HepG2 (cell line): Measurements from ENCODE around the gene IL32. TPM values are rescaled to one million over a fixed set of nuclear protein-coding genes. Genes with fewer than 3 reads are reported as not detected.

Experiments
- ATAC-seq: fragments of 200-7000 bp; cut with Tn5 transposase; 3 replicates; pipeline ENCODE4 v1.9.1; 2020; ENCODE audit warnings: mild to moderate bottlenecking, moderate library complexity
- BruUV-seq: library from RNA; stranded (reverse); fragments of 400-500 nt; replicated peaks from 2 replicates; lab custom pipeline; 2021; lab: Mats Ljungman, UMichigan
- CTCF ChIA-PET: fragments of 300-600 bp; formaldehyde crosslinking; extraction: SDS; loops from one replicate; lab custom pipeline; 2021; ENCODE audit warnings: low total read pairs, inconsistent platforms, low intra/inter-chr PET ratio; lab: Yijun Ruan, JAX
- POLR2A ChIA-PET: fragments of 350-600 bp; sonication (Branson Sonifier 250); formaldehyde crosslinking; loops from one replicate; lab custom pipeline; 2020; ENCODE audit warnings: antibody characterized with exemption, inconsistent platforms; lab: Yijun Ruan, JAX
- DNase-seq: peaks from one replicate; pipeline ENCODE4 v3.0.0-alpha.2; 2015; ENCODE audit warnings: low spot score
- FAIRE-seq: peaks from 3 replicates; lab custom pipeline; 2011; peaks lifted over from hg19 to GRCh38; lab: Jason Lieb, UNC
- H2AFZ ChIP-seq: one replicate; pipeline ENCODE4 v1.6.1; 2011; ENCODE audit warnings: low read length, inconsistent platforms
- H3K27ac ChIP-seq: fragments of 300-600 bp; 3 replicates; pipeline ENCODE4 v1.8.0; 2011; ENCODE audit warnings: mixed run types, mild to moderate bottlenecking, mixed read lengths, low read length, inconsistent platforms; ENCODE audit not compliant: insufficient read depth; ENCODE audit errors: extremely low read length
- H3K27me3 ChIP-seq, 2 experiments: fragments of 200-600 bp in 1 of 2; 2 replicates in 1 of 2; 3 replicates in 1 of 2; pipeline versions ENCODE4 v1.6.0 to v1.8.0; 2011; ENCODE audit warnings: low read length in 2 of 2, mild to moderate bottlenecking in 2 of 2, moderate library complexity in 2 of 2, inconsistent platforms in 1 of 2; ENCODE audit not compliant: insufficient read depth in 2 of 2, control insufficient read depth in 1 of 2
- H3K36me3 ChIP-seq, 2 experiments: fragments of 200-600 bp in 1 of 2; replicated peaks in 1 of 2; 2 replicates in 1 of 2; 3 replicates in 1 of 2; pipeline versions ENCODE4 v1.5.1 to v1.8.0; 2011; ENCODE audit warnings: low read length in 2 of 2, inconsistent platforms in 1 of 2; ENCODE audit not compliant: insufficient read depth in 2 of 2, control insufficient read depth in 1 of 2
- H3K4me1 ChIP-seq: 2 replicates; pipeline ENCODE4 v1.5.1; 2012; ENCODE audit warnings: low read length, inconsistent platforms; ENCODE audit not compliant: insufficient read depth
- H3K4me2 ChIP-seq: 2 replicates; pipeline ENCODE4 v1.6.0; 2011; ENCODE audit warnings: low read depth, low read length, inconsistent platforms
- H3K4me3 ChIP-seq, 3 experiments: fragments of 200-600 bp in 1 of 3; sonication (generic), shearing (Covaris generic) in 1 of 3; replicated peaks in 1 of 3; 2 replicates each; pipeline ENCODE4 v1.5.1; 2011 to 2016; ENCODE audit warnings: low read length in 3 of 3, inconsistent platforms in 2 of 3, low read depth in 2 of 3, mild to moderate bottlenecking in 2 of 3, control low read depth in 1 of 3, mixed read lengths in 1 of 3; ENCODE audit not compliant: insufficient read depth in 1 of 3
- H3K79me2 ChIP-seq: one replicate; pipeline ENCODE4 v1.6.1; 2011; ENCODE audit warnings: low read length, inconsistent platforms; ENCODE audit not compliant: insufficient read depth
- H3K9ac ChIP-seq: 2 replicates; pipeline ENCODE4 v1.6.0; 2011; ENCODE audit warnings: mild to moderate bottlenecking, low read depth, low read length, inconsistent platforms; ENCODE audit not compliant: insufficient read depth
- H3K9me3 ChIP-seq: 2 replicates; pipeline ENCODE4 v1.5.1; 2012; ENCODE audit warnings: mild to moderate bottlenecking, low read length
- H4K20me1 ChIP-seq: 2 replicates; pipeline ENCODE4 v1.6.0; 2011; ENCODE audit warnings: inconsistent platforms, mild to moderate bottlenecking, low read length, moderate library complexity; ENCODE audit not compliant: insufficient read depth
- AGO2 ChIP-seq: fragments of 200-400 bp; formaldehyde crosslinking; optimal IDR thresholded peaks from 2 replicates; pipeline ENCODE3; 2017; ENCODE audit warnings: mild to moderate bottlenecking, low read depth, low read length, moderate library complexity
- CREB1 ChIP-seq, 2 experiments: fragments of 450-650 bp in 1 of 2; IDR thresholded peaks; 2 replicates each; pipeline ENCODE4 v1.6.1; 2016 to 2017; ENCODE audit warnings: control low read depth in 1 of 2, mild to moderate bottlenecking in 1 of 2, missing compliant biosample characterization in 1 of 2, missing genetic modification characterization in 1 of 2
- DR1 ChIP-seq: sonication (generic); formaldehyde crosslinking; IDR thresholded peaks from 2 replicates; pipeline ENCODE4 v1.8.0; 2021; ENCODE audit warnings: mild to moderate bottlenecking, missing genetic modification reagents, inconsistent platforms
- EZH2 ChIP-seq: conservative IDR thresholded peaks from 2 replicates; pipeline ENCODE4 v1.6.1; 2012; ENCODE audit warnings: mild to moderate bottlenecking, low read depth, low read length, moderate library complexity
- HNRNPK ChIP-seq: fragments of 200-400 bp; formaldehyde crosslinking; IDR thresholded peaks from 2 replicates; pipeline ENCODE4 v1.6.1; 2018; ENCODE audit warnings: low read length, low read depth, moderate library complexity, mild to moderate bottlenecking; ENCODE audit not compliant: poor library complexity, severe bottlenecking
- MEF2D ChIP-seq: sonication (generic); formaldehyde crosslinking; IDR thresholded peaks from 2 replicates; pipeline ENCODE4 v1.5.1; 2020; ENCODE audit warnings: mild to moderate bottlenecking, missing genetic modification reagents
- RAD21 ChIP-seq: fragments of 450-650 bp; formaldehyde crosslinking; IDR thresholded peaks from 2 replicates; pipeline ENCODE4 v1.5.0; 2020; ENCODE audit warnings: mild to moderate bottlenecking
- RFXANK ChIP-seq: IDR thresholded peaks from 2 replicates; pipeline ENCODE4 v1.6.1; 2016
- SIN3B ChIP-seq: fragments of 150-350 bp; IDR thresholded peaks from 2 replicates; pipeline ENCODE4 v1.6.1; 2014; ENCODE audit warnings: low read length
- TAF1 ChIP-seq: sonication (generic); formaldehyde crosslinking; IDR thresholded peaks from 2 replicates; pipeline ENCODE4 v1.4.0; 2020; ENCODE audit warnings: missing genetic modification reagents
- TEAD2 ChIP-seq: sonication (generic); formaldehyde crosslinking; IDR thresholded peaks from 2 replicates; pipeline ENCODE4 v1.9.0; 2021; ENCODE audit warnings: missing genetic modification reagents
- TGIF2 ChIP-seq: IDR thresholded peaks from 2 replicates; pipeline ENCODE4 v1.6.1; 2016; ENCODE audit warnings: control low read depth, missing compliant biosample characterization
- ZNF263 ChIP-seq: sonication (generic); formaldehyde crosslinking; IDR thresholded peaks from 2 replicates; pipeline ENCODE4 v1.4.0; 2020; ENCODE audit warnings: missing genetic modification reagents
- ZNF7 ChIP-seq: IDR thresholded peaks from 2 replicates; pipeline ENCODE4 v1.6.1; 2016; ENCODE audit warnings: missing biosample characterization, missing genetic modification reagents
- ZNF777 ChIP-seq: sonication (generic); formaldehyde crosslinking; IDR thresholded peaks from 2 replicates; pipeline ENCODE4 v1.4.0; 2020; ENCODE audit warnings: missing genetic modification reagents
- ZNF788 ChIP-seq: sonication (generic); formaldehyde crosslinking; IDR thresholded peaks from 2 replicates; pipeline ENCODE4 v1.5.0; 2020; ENCODE audit warnings: mild to moderate bottlenecking, missing genetic modification reagents, borderline replicate concordance
- WGBS: methylation state at CpG from one replicate; pipeline ENCODE4 v1.1.6; 2017; ENCODE audit warnings: low lambda C conversion rate; 5-methylcytosine and 5-hydroxymethylcytosine counted together
- in situ Hi-C: cut with HindIII; loops from 2 replicates; pipeline ENCODE4 v1.10.0; 2017; ENCODE audit warnings: low pct_unique_long_range_greater_than_20kb; ENCODE audit not compliant: extremely low pct_ligation_motif_present
- intact Hi-C: fragments of 100-400 bp; cut with micrococcal nuclease; formaldehyde crosslinking; loops from one replicate; pipeline ENCODE4 v1.10.0; 2022; ENCODE audit not compliant: unreplicated experiment
- polyA plus RNA-seq, 8 experiments: library from polyadenylated mRNA; depleted of rRNA in 3 of 8; stranded (reverse) in 7 of 8; unstranded in 1 of 8; fragments of >200 nt; fragmentation: Illumina TruSeq in 4 of 8; extraction: Trizol in 4 of 8; gene quantifications; 2 replicates each; pipeline versions ENCODE4 v1.2.1 to v1.2.3, GENCODE V29; 2011 to 2016; ENCODE audit warnings: low read depth in 4 of 8, missing spikeins in 1 of 8, mixed read lengths in 1 of 8; ENCODE audit not compliant: insufficient read depth in 1 of 8
- total RNA-seq, 5 experiments: library from RNA; depleted of rRNA; stranded (reverse); fragments of >200 nt; fragmentation: Illumina TruSeq; extraction: Trizol; gene quantifications; 2 replicates each; pipeline ENCODE4 v1.2.3, GENCODE V29; 2016; ENCODE audit warnings: low read depth in 1 of 5
- TF ChIP-seq, protein P1 (sequence below): IDR thresholded peaks from 2 replicates; pipeline ENCODE4 v1.6.1; 2016; ENCODE audit warnings: low read depth, control low read depth
- TF ChIP-seq, protein P2 (sequence below): sonication (generic); formaldehyde crosslinking; IDR thresholded peaks from 2 replicates; pipeline ENCODE4 v1.9.0; 2022; ENCODE audit warnings: low read depth, missing genetic modification reagents
- TF ChIP-seq, protein P3 (sequence below): sonication (generic); formaldehyde crosslinking; IDR thresholded peaks from 2 replicates; pipeline ENCODE4 v1.5.1; 2020; ENCODE audit warnings: missing genetic modification reagents, mild to moderate bottlenecking, borderline replicate concordance

IL32 gene
- total and polyA plus RNA-seq, 2 of the 13 experiments (the other 11 are each of a cell fraction or from before 2014, with no cell fraction given) = 115 to 165 TPM

DNA sequence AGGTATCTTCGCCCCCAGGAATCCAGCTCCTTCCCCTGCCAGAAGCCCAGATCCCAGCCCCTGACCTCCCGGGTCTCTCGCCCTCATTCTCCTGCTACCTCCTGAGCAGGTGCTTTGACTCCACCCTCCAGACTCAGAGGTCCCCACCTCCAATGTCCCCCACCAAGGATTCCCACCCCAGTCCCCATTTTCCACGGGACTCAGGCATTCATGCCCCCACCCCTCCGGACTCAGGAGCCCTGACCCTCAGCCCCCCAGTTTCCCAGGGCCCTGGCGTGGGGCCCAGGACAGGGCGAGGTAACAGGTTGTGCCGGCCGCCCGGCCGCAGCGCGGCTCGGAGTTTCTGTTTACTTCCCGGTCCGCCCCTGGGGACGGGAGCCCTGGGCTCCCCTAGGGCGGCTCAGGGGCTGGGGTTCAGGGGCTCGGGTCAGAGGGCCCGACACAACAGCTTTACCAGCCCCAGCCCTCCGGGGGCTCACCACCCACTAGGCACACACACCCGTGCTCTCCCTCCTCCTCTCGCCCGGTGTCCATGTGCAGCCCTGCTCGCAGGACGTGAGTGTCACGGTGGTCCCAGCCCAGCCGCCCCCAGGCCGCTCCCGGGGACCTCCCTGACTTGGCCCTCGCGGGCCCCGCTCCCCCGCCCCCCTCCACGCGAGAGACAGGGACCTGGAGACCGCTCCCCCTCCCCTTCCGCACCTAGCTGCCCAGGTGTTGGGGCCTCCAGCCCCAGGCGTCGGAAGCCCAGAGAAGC, 29.3 kb upstream of the IL32 start:
- H3K9me3 ChIP-seq = no peaks in the 10 kb centered on the region
- H4K20me1 ChIP-seq = no peaks in the 10 kb centered on the region
- H2AFZ ChIP-seq = no peak overlapping the region
- peaks cover 21% of the 10 kb centered on the region for H3K4me1 ChIP-seq
- FAIRE-seq (no peak), DNase-seq (no peak), ATAC-seq (peak; percentile 26; the same call in 2 of the 3 replicates)
- peak overlapping the region in 1 of 3 experiments; percentile 58; a peak in 1 of 6 replicates for H3K4me3 ChIP-seq
- H3K27ac ChIP-seq = no peak overlapping the region
- no peaks in the 10 kb centered on the region for H3K36me3 ChIP-seq
- ChIA-PET CTCF (no interaction called here), POLR2A (no interaction called here)
- no peaks in the 10 kb centered on the region for H3K79me2 ChIP-seq
- intact Hi-C loops (no loop called here), in situ Hi-C loops (no loop called here)
- TF ChIP-seq EZH2 = 0 out of 2 replicates have a peak, but pooled peaks have one; percentile 60
- TF ChIP-seq MEF2D (CRISPR knock-in tag) = no peak
- TF ChIP-seq TGIF2 (CRISPR knock-in tag) = no peak
- no peak for TF ChIP-seq ZNF788 (CRISPR knock-in tag)
- TF ChIP-seq, protein P1, sequence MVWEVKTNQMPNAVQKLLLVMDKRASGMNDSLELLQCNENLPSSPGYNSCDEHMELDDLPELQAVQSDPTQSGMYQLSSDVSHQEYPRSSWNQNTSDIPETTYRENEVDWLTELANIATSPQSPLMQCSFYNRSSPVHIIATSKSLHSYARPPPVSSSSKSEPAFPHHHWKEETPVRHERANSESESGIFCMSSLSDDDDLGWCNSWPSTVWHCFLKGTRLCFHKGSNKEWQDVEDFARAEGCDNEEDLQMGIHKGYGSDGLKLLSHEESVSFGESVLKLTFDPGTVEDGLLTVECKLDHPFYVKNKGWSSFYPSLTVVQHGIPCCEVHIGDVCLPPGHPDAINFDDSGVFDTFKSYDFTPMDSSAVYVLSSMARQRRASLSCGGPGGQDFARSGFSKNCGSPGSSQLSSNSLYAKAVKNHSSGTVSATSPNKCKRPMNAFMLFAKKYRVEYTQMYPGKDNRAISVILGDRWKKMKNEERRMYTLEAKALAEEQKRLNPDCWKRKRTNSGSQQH = no peak
- TF ChIP-seq AGO2 = no peak
- no peak for TF ChIP-seq RFXANK (CRISPR knock-in tag)
- no peak for TF ChIP-seq TEAD2 (CRISPR knock-in tag)
- TF ChIP-seq, protein P2, sequence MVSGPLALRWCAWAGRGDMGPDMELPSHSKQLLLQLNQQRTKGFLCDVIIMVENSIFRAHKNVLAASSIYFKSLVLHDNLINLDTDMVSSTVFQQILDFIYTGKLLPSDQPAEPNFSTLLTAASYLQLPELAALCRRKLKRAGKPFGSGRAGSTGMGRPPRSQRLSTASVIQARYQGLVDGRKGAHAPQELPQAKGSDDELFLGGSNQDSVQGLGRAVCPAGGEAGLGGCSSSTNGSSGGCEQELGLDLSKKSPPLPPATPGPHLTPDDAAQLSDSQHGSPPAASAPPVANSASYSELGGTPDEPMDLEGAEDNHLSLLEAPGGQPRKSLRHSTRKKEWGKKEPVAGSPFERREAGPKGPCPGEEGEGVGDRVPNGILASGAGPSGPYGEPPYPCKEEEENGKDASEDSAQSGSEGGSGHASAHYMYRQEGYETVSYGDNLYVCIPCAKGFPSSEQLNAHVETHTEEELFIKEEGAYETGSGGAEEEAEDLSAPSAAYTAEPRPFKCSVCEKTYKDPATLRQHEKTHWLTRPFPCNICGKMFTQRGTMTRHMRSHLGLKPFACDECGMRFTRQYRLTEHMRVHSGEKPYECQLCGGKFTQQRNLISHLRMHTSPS (CRISPR knock-in tag) = no peak
- TF ChIP-seq HNRNPK = no peak
- no peak for TF ChIP-seq DR1 (CRISPR knock-in tag)
- TF ChIP-seq RAD21 (CRISPR knock-in tag) = no peak
- TF ChIP-seq, protein P3, sequence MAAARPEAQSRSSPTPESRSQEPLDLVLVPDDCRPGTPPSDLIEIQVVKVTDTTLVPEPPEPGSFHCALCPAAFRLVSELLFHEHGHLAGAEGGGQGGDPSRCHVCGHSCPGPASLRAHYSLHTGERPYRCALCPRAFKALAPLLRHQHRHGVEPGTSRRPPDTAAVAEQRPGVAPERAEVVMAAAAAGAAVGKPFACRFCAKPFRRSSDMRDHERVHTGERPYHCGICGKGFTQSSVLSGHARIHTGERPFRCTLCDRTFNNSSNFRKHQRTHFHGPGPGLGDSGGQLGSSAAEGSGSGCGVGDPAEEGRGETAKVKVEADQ (CRISPR knock-in tag) = no peak
- TF ChIP-seq SIN3B = no peak
- TF ChIP-seq TAF1 = no peak
- peak; percentile 56 for TF ChIP-seq ZNF263 (CRISPR knock-in tag)
- peak; percentile 32; the same call in 1 of the 2 replicates for TF ChIP-seq ZNF777 (CRISPR knock-in tag)
- TF ChIP-seq ZNF7 (CRISPR knock-in tag) = no peak
- TF ChIP-seq CREB1 (IDR thresholded peaks at IDR 0.05) = no peak
- no peak for TF ChIP-seq CREB1 (CRISPR knock-in tag; IDR thresholded peaks at IDR 0.05)
- H3K27me3 ChIP-seq = peaks cover 16 to 81% of the 10 kb centered on the region in 2 experiments
- WGBS = 2% methylated on average over 14 of the region's 40 CpGs
- 0 out of 2 replicates have a peak overlapping the region, but pooled peaks have one; percentile 34 for H3K9ac ChIP-seq
- H3K4me2 ChIP-seq = peak overlapping the region; percentile 39
- BruUV-seq = no TSS peak
